Measurements from ENCODE around the gene SIPA1L2. TPM values are rescaled to one million over a fixed set of nuclear protein-coding genes. Genes with fewer than 3 reads are reported as not detected.

The SIPA1L2 gene
- total and polyA plus RNA-seq, 10 of the 15 experiments (the other 5 are each of a cell fraction or from before 2014, with no cell fraction given), result 0.01 to 0.18 TPM; not detected in 8

DNA sequence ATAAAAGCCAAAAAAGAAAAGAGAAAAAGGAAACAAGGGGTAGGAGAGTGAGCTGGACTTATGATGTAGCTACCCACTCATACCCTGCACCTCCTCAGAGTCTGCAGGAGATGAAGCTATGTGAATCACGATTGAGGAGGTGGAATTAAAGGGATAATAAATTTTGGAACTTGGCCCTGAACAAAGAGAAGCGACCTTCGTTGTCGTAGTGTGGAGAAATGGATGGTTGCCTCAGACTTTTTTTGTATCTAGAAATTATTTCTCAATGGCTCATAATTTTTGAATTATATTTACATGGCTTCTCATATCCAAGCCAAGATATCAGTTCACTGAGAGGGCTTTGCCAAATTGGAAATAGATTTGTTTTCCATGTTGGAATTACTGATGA lies 37.8 kb upstream of the SIPA1L2 start:
- ChIA-PET POLR2A (no interaction called here), CTCF (interaction anchor here (1.1 to 1.3 kb wide), 2 partner anchors 14 to 15 kb away, joined by 3 read pairs; no protein-coding TSS in a partner anchor), RAD21 (ENCODE audit: unreplicated experiment) (no interaction called here), SMC1A (ENCODE audit: uncharacterized antibody, unreplicated experiment) (interaction anchor here (1.0 to 1.3 kb wide), 2 partner anchors 8 to 40 kb away, joined by 3 to 4 read pairs; no protein-coding TSS in a partner anchor)
- H3K27ac ChIP-seq (ENCODE audit: control insufficient read depth, insufficient read depth), result no peak overlapping the region
- H3K36me3 ChIP-seq (ENCODE audit: control insufficient read depth in 2 of 2, insufficient read depth in 2 of 2, low read length in 1 of 2), result no peaks in the 10 kb centered on the region
- intact Hi-C loops (cut with micrococcal nuclease; ENCODE audit: unreplicated experiment) (no loop called here), in situ Hi-C loops (cut with MboI) (no loop called here)
- 0% methylated on average over 4 of the region's 4 CpGs for WGBS (ENCODE audit: insufficient coverage, insufficient replicate concordance, low lambda C conversion rate, missing lambda C conversion rate)
- H4K20me1 ChIP-seq (ENCODE audit: control insufficient read depth, insufficient read depth), result no peaks in the 10 kb centered on the region
- H3K9ac ChIP-seq (ENCODE audit: control insufficient read depth, insufficient read depth, low read length), result no peak overlapping the region
- no peaks in the 10 kb centered on the region for H3K9me3 ChIP-seq (replicated peaks; ENCODE audit: control insufficient read depth, insufficient read depth, low read length)
- no peak overlapping the region for H3K4me3 ChIP-seq
- H2AFZ ChIP-seq (ENCODE audit: control insufficient read depth, low read depth, low read length), result no peak overlapping the region
- BruUV-seq (replicated peaks), result no TSS peak
- FAIRE-seq (no peak), DNase-seq (ENCODE audit: low read depth, low spot score) (no peak), ATAC-seq (no peak)
- H3K4me1 ChIP-seq (ENCODE audit: control insufficient read depth, insufficient read depth, low read length), result no peaks in the 10 kb centered on the region
- no peak overlapping the region for H3K4me2 ChIP-seq (ENCODE audit: control insufficient read depth, insufficient read depth)
- no peak for TF ChIP-seq KLF5 (IDR thresholded peaks at IDR 0.05; ENCODE audit: partially characterized antibody)
- TF ChIP-seq SRF (IDR thresholded peaks at IDR 0.05; ENCODE audit: low read depth in 2 of 2, low read length in 2 of 2), result no peak
- no peak for TF ChIP-seq SPI1 (IDR thresholded peaks at IDR 0.05; ENCODE audit: borderline replicate concordance, insufficient read depth, low read depth, low read length)
- H3K27me3 ChIP-seq (replicated peaks in 1 of 2; ENCODE audit: control insufficient read depth in 2 of 2, insufficient read depth in 2 of 2, low read length in 1 of 2), result no peaks in the 10 kb centered on the region
- H3K79me2 ChIP-seq (ENCODE audit: control insufficient read depth, insufficient read depth, low read length), result no peaks in the 10 kb centered on the region

GRCh38 chr1:232667094-232667777 lies 37.3 kb upstream of the SIPA1L2 start:
- no TSS peak for BruUV-seq (replicated peaks)
- in situ Hi-C loops (cut with MboI), result no loop called here
- FAIRE-seq (no peak), DNase-seq (ENCODE audit: low read depth, low spot score) (no peak), ATAC-seq (no peak)
- no peaks in the 10 kb centered on the region for H3K36me3 ChIP-seq (ENCODE audit: control insufficient read depth in 2 of 2, insufficient read depth in 2 of 2, low read length in 1 of 2)
- no peak overlapping the region for H3K4me3 ChIP-seq
- H3K79me2 ChIP-seq (ENCODE audit: control insufficient read depth, insufficient read depth, low read length), result no peaks in the 10 kb centered on the region
- H3K9me3 ChIP-seq (replicated peaks; ENCODE audit: control insufficient read depth, insufficient read depth, low read length), result no peaks in the 10 kb centered on the region
- SMC1A ChIA-PET (ENCODE audit: uncharacterized antibody, unreplicated experiment), result interaction anchor here (1.3 kb wide), 1 partner anchor 40 kb away, joined by 3 read pairs; no protein-coding TSS in a partner anchor
- no peak overlapping the region for H3K4me2 ChIP-seq (ENCODE audit: control insufficient read depth, insufficient read depth)
- no peak overlapping the region for H3K27ac ChIP-seq (ENCODE audit: control insufficient read depth, insufficient read depth)
- POLR2A ChIA-PET, result no interaction called here
- CTCF ChIA-PET, result interaction anchor here (1.1 to 1.3 kb wide), 2 partner anchors 13 to 15 kb away, joined by 3 read pairs; no protein-coding TSS in a partner anchor
- no peaks in the 10 kb centered on the region for H4K20me1 ChIP-seq (ENCODE audit: control insufficient read depth, insufficient read depth)
- no peak overlapping the region for H3K9ac ChIP-seq (ENCODE audit: control insufficient read depth, insufficient read depth, low read length)
- no peaks in the 10 kb centered on the region for H3K4me1 ChIP-seq (ENCODE audit: control insufficient read depth, insufficient read depth, low read length)
- intact Hi-C loops (cut with micrococcal nuclease; ENCODE audit: unreplicated experiment), result no loop called here
- WGBS (ENCODE audit: insufficient coverage, insufficient replicate concordance, low lambda C conversion rate, missing lambda C conversion rate), result 46% methylated on average over 3 of the region's 3 CpGs
- no peak overlapping the region for H2AFZ ChIP-seq (ENCODE audit: control insufficient read depth, low read depth, low read length)
- RAD21 ChIA-PET (ENCODE audit: unreplicated experiment), result no interaction called here
- H3K27me3 ChIP-seq (replicated peaks in 1 of 2; ENCODE audit: control insufficient read depth in 2 of 2, insufficient read depth in 2 of 2, low read length in 1 of 2), result no peaks in the 10 kb centered on the region
- TF ChIP-seq SREBF1 (IDR thresholded peaks at IDR 0.05; ENCODE audit: low read length) (no peak), NFXL1 (IDR thresholded peaks at IDR 0.05; ENCODE audit: borderline replicate concordance) (no peak), SRF (IDR thresholded peaks at IDR 0.05; ENCODE audit: low read depth in 2 of 2, low read length in 2 of 2) (no peak), RCOR1 (conservative IDR thresholded peaks at IDR 0.05; ENCODE audit: low read depth, low read length) (no peak), ETV6 (conservative IDR thresholded peaks at IDR 0.05 in 1 of 2, IDR thresholded peaks at IDR 0.05 in 1 of 2; ENCODE audit: borderline replicate concordance in 1 of 2, low read depth in 1 of 2) (no peak), CBX3 (IDR thresholded peaks at IDR 0.05; ENCODE audit: borderline replicate concordance, low read depth) (no peak), WRNIP1 (IDR thresholded peaks at IDR 0.05; ENCODE audit: borderline replicate concordance, low read depth, low read length) (no peak), MYB (IDR thresholded peaks at IDR 0.05; ENCODE audit: borderline replicate concordance, low read depth, low read length) (no peak), ZBTB4 (CRISPR knock-in tag; IDR thresholded peaks at IDR 0.05) (no peak)
- TF ChIP-seq, protein P1, sequence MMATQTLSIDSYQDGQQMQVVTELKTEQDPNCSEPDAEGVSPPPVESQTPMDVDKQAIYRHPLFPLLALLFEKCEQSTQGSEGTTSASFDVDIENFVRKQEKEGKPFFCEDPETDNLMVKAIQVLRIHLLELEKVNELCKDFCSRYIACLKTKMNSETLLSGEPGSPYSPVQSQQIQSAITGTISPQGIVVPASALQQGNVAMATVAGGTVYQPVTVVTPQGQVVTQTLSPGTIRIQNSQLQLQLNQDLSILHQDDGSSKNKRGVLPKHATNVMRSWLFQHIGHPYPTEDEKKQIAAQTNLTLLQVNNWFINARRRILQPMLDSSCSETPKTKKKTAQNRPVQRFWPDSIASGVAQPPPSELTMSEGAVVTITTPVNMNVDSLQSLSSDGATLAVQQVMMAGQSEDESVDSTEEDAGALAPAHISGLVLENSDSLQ (IDR thresholded peaks at IDR 0.05), result no peak

Data from GM12878 (cell line).